GM12878 (cell line): ENCODE results near the gene ERAL1. TPM values are rescaled to one million over a fixed set of nuclear protein-coding genes. Genes with fewer than 3 reads are reported as not detected.

Experiments
- ATAC-seq: fragments of 200-7000 bp; cut with Tn5 transposase; 3 replicates; pipeline ENCODE4 v1.9.1; 2020; ENCODE audit warnings: mild to moderate bottlenecking, moderate library complexity
- BruUV-seq: library from RNA; stranded (reverse); fragments of 400-500 nt; replicated peaks from 2 replicates; lab custom pipeline; 2021; lab: Mats Ljungman, UMichigan
- CTCF ChIA-PET: fragments of 300-600 bp; sonication (Branson Sonifier 250); formaldehyde crosslinking; extraction: SDS; loops from one replicate; lab custom pipeline; 2021; ENCODE audit warnings: inconsistent platforms; lab: Yijun Ruan, JAX
- POLR2A ChIA-PET: fragments of 350-600 bp; formaldehyde crosslinking; extraction: SDS; loops from one replicate; lab custom pipeline; 2021; ENCODE audit warnings: inconsistent platforms; lab: Charles Lee
- RAD21 ChIA-PET: fragments of 300-600 bp; sonication (Branson Sonifier 250); formaldehyde crosslinking; loops from one replicate; lab custom pipeline; 2023; ENCODE audit warnings: antibody characterized with exemption; ENCODE audit not compliant: unreplicated experiment; lab: Charles Lee
- SMC1A ChIA-PET: fragments of 300-600 bp; sonication (Branson Sonifier 250); formaldehyde crosslinking; loops from one replicate; lab custom pipeline; 2023; ENCODE audit not compliant: unreplicated experiment, uncharacterized antibody; lab: Charles Lee
- DNase-seq: peaks from one replicate; pipeline ENCODE4 v3.0.0-alpha.2; 2011; ENCODE audit warnings: low read depth, low spot score
- FAIRE-seq: peaks from 3 replicates; lab custom pipeline; 2011; peaks lifted over from hg19 to GRCh38; lab: Jason Lieb, UNC
- H2AFZ ChIP-seq: 2 replicates; pipeline ENCODE4 v1.6.0; 2011; ENCODE audit warnings: low read depth, low read length, control low read depth; ENCODE audit not compliant: control insufficient read depth
- H3K27ac ChIP-seq: 2 replicates; pipeline ENCODE4 v1.5.1; 2011; ENCODE audit warnings: control low read depth; ENCODE audit not compliant: control insufficient read depth, insufficient read depth
- H3K27me3 ChIP-seq, 2 experiments: replicated peaks in 1 of 2; 2 replicates each; pipeline versions ENCODE4 v1.6.0 to v1.6.1; 2011; ENCODE audit warnings: low read length in 1 of 2; ENCODE audit not compliant: control insufficient read depth in 2 of 2, insufficient read depth in 2 of 2
- H3K36me3 ChIP-seq, 2 experiments: 2 replicates each; pipeline ENCODE4 v1.5.1; 2011; ENCODE audit warnings: low read length in 1 of 2; ENCODE audit not compliant: control insufficient read depth in 2 of 2, insufficient read depth in 2 of 2
- H3K4me1 ChIP-seq: 2 replicates; pipeline ENCODE4 v1.6.1; 2011; ENCODE audit warnings: mild to moderate bottlenecking, low read length, moderate library complexity, mixed read lengths; ENCODE audit not compliant: control insufficient read depth, insufficient read depth
- H3K4me2 ChIP-seq: 2 replicates; pipeline ENCODE4 v1.6.0; 2011; ENCODE audit warnings: control low read depth; ENCODE audit not compliant: control insufficient read depth, insufficient read depth
- H3K4me3 ChIP-seq: fragments of 200-600 bp; sonication (generic); 2 replicates; pipeline ENCODE4 v1.5.1; 2016
- H3K79me2 ChIP-seq: 2 replicates; pipeline ENCODE4 v1.6.0; 2011; ENCODE audit warnings: low read length; ENCODE audit not compliant: control insufficient read depth, insufficient read depth
- H3K9ac ChIP-seq: 2 replicates; pipeline ENCODE4 v1.8.0; 2011; ENCODE audit warnings: low read length, control low read depth, mixed read lengths; ENCODE audit not compliant: control insufficient read depth, insufficient read depth
- H3K9me3 ChIP-seq: replicated peaks from 3 replicates; pipeline ENCODE4 v1.5.1; 2011; ENCODE audit warnings: mild to moderate bottlenecking, low read length; ENCODE audit not compliant: control insufficient read depth, insufficient read depth
- H4K20me1 ChIP-seq: 2 replicates; pipeline ENCODE4 v1.6.0; 2011; ENCODE audit not compliant: control insufficient read depth, insufficient read depth
- IRF3 ChIP-seq: fragments of 450-650 bp; IDR thresholded peaks from 2 replicates; pipeline ENCODE4 v1.6.1; 2014; ENCODE audit warnings: mild to moderate bottlenecking
- LARP7 ChIP-seq: fragments of 450-650 bp; IDR thresholded peaks from 2 replicates; pipeline ENCODE4 v1.6.1; 2017; ENCODE audit warnings: mild to moderate bottlenecking
- NFIC ChIP-seq: IDR thresholded peaks from 2 replicates; pipeline ENCODE4 v1.6.1; 2012; ENCODE audit warnings: low read depth, mild to moderate bottlenecking, inconsistent platforms, low read length, moderate library complexity
- NR2C1 ChIP-seq: fragments of 450-650 bp; IDR thresholded peaks from 2 replicates; pipeline ENCODE4 v1.6.1; 2017; ENCODE audit warnings: antibody characterized with exemption, mild to moderate bottlenecking, moderate library complexity
- POLR2AphosphoS5 ChIP-seq: IDR thresholded peaks from 2 replicates; pipeline ENCODE4 v1.6.1; 2011; ENCODE audit warnings: mild to moderate bottlenecking, low read length, inconsistent platforms
- POU2F2 ChIP-seq: IDR thresholded peaks from 3 replicates; pipeline ENCODE4 v1.6.1; 2011; ENCODE audit warnings: low read depth, mild to moderate bottlenecking, low read length, borderline replicate concordance
- ZBED1 ChIP-seq: IDR thresholded peaks from 2 replicates; pipeline ENCODE4 v1.6.1; 2016; ENCODE audit warnings: borderline replicate concordance
- WGBS: methylation state at CpG from one replicate; pipeline ENCODE4 v1.1.6; 2016; ENCODE audit warnings: low lambda C conversion rate; ENCODE audit not compliant: insufficient replicate concordance, insufficient coverage; ENCODE audit errors: missing lambda C conversion rate; 5-methylcytosine and 5-hydroxymethylcytosine counted together
- in situ Hi-C: fragments of 300-500 bp; cut with MboI; formaldehyde crosslinking; loops from 9 replicates; pipeline ENCODE4 v1.14.3; 2018; ENCODE audit warnings: mixed read lengths
- intact Hi-C: fragments of 100-400 bp; cut with micrococcal nuclease; formaldehyde crosslinking; loops from one replicate; pipeline ENCODE4 v1.14.2; 2022; ENCODE audit not compliant: unreplicated experiment
- microRNA counts: library from miRNA; unstranded; fragments of <30 nt; microRNA quantifications from one replicate; lab custom pipeline; 2016
- microRNA-seq: library from miRNA; unstranded; fragments of <30 nt; microRNA quantifications from one replicate; pipeline ENCODE4, GENCODE V29; 2018
- polyA plus RNA-seq, 11 experiments: library from polyadenylated mRNA; depleted of rRNA in 4 of 11; unstranded in 6 of 11; stranded (reverse) in 5 of 11; fragments of >200 nt; fragmentation: Nextera tagmentation in 4 of 11; fragmentation: Illumina TruSeq in 1 of 11; extraction: Ambion mirVana in 4 of 11; extraction: Trizol in 1 of 11; gene quantifications; 1 replicate in 1 of 11; 2 replicates in 10 of 11; pipeline versions ENCODE4 v1.2.1 to v1.2.3, GENCODE V29; 2011 to 2016; ENCODE audit warnings: inconsistent platforms in 2 of 11, missing spikeins in 2 of 11, low read depth in 1 of 11
- small RNA-seq: library from RNA; depleted of rRNA; stranded (forward); fragments of <200 nt; gene quantifications from one replicate; pipeline ENCODE3, GENCODE V24; 2014
- total RNA-seq, 4 experiments: library from RNA; depleted of rRNA in 3 of 4; stranded (reverse); fragments of >200 nt in 3 of 4; fragmentation: Illumina TruSeq in 1 of 4; extraction: Trizol in 1 of 4; gene quantifications; 2 replicates each; pipeline versions ENCODE4 v1.2.1 to v1.2.3, GENCODE V29; 2013 to 2021
- TF ChIP-seq, protein P1 (sequence below): IDR thresholded peaks from 2 replicates; pipeline ENCODE4 v1.6.1; 2011; ENCODE audit warnings: borderline replicate concordance, low read depth, mild to moderate bottlenecking, moderate library complexity, mixed read lengths, low read length; ENCODE audit not compliant: insufficient read depth; ENCODE audit errors: extremely low read length
- TF ChIP-seq, protein P2 (sequence below): fragments of 450-650 bp; IDR thresholded peaks from 2 replicates; pipeline ENCODE4 v1.6.1; 2017; ENCODE audit warnings: mild to moderate bottlenecking, low read depth, inconsistent platforms; ENCODE audit not compliant: poor library complexity, severe bottlenecking

Gene ERAL1
- total and polyA plus RNA-seq, 10 of the 15 experiments (the other 5 are each of a cell fraction or from before 2014, with no cell fraction given) = 27.7 to 175 (median 104) TPM

DNA sequence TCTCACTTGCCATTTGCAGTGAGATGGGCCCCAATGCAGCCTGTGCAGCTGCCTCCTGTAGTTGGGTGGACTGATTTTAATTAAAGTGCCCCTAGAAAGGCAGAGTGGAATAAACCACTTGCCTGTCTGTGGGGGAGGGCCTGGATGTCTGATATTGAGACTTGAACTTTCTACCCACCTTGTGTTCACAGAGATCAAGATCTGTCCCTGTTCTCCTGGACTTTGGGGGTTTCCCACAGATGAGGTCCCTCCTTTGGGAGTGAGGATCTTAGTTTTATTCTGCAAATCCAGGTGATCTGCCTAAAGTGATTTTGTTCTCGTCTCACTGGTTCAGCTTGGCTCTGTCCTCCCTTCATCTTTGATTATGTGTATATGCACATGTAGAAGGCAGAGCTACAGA, 55.7 kb downstream of the ERAL1 start:
- WGBS = 95% methylated on average over 1 of the region's 1 CpG
- H3K9me3 ChIP-seq = no peaks in the 10 kb centered on the region
- no peak overlapping the region for H3K4me2 ChIP-seq
- ChIA-PET RAD21 (interaction anchor here (5.7 kb wide), 1 partner anchor 147 kb away, joined by 23 read pairs; no protein-coding TSS in a partner anchor), CTCF (interaction anchor here (0.7 to 17.3 kb wide), 6 partner anchors 8 to 147 kb away, joined by 3 to 175 read pairs (median 4); no protein-coding TSS in a partner anchor), SMC1A (interaction anchor here (0.8 to 1.6 kb wide), 4 partner anchors 17 to 146 kb away, joined by 3 to 5 read pairs (median 5); no protein-coding TSS in a partner anchor), POLR2A (interaction anchor here (0.7 kb wide), 1 partner anchor 370 kb away, joined by 10 read pairs; no protein-coding TSS in a partner anchor)
- H3K36me3 ChIP-seq = peaks cover 50 to 63% of the 10 kb centered on the region in 2 experiments
- H4K20me1 ChIP-seq = no peaks in the 10 kb centered on the region
- TF ChIP-seq NFIC = no peak
- TF ChIP-seq, protein P1, sequence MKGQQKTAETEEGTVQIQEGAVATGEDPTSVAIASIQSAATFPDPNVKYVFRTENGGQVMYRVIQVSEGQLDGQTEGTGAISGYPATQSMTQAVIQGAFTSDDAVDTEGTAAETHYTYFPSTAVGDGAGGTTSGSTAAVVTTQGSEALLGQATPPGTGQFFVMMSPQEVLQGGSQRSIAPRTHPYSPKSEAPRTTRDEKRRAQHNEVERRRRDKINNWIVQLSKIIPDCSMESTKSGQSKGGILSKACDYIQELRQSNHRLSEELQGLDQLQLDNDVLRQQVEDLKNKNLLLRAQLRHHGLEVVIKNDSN = no peak
- no peak for TF ChIP-seq LARP7
- TF ChIP-seq, protein P2, sequence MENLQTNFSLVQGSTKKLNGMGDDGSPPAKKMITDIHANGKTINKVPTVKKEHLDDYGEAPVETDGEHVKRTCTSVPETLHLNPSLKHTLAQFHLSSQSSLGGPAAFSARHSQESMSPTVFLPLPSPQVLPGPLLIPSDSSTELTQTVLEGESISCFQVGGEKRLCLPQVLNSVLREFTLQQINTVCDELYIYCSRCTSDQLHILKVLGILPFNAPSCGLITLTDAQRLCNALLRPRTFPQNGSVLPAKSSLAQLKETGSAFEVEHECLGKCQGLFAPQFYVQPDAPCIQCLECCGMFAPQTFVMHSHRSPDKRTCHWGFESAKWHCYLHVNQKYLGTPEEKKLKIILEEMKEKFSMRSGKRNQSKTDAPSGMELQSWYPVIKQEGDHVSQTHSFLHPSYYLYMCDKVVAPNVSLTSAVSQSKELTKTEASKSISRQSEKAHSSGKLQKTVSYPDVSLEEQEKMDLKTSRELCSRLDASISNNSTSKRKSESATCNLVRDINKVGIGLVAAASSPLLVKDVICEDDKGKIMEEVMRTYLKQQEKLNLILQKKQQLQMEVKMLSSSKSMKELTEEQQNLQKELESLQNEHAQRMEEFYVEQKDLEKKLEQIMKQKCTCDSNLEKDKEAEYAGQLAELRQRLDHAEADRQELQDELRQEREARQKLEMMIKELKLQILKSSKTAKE = no peak
- no peak for TF ChIP-seq ZBED1
- no peak for TF ChIP-seq IRF3
- no peak for TF ChIP-seq POLR2AphosphoS5
- TF ChIP-seq NR2C1 = no peak
- no peak for TF ChIP-seq POU2F2
- ATAC-seq (no peak), FAIRE-seq (no peak), DNase-seq (no peak)
- no TSS peak for BruUV-seq
- in situ Hi-C loops = no loop called here
- intact Hi-C loops = no loop called here
- H3K27me3 ChIP-seq = no peaks in the 10 kb centered on the region
- H3K9ac ChIP-seq = no peak overlapping the region
- H2AFZ ChIP-seq = no peak overlapping the region
- H3K4me1 ChIP-seq = no peaks in the 10 kb centered on the region
- no peak overlapping the region for H3K27ac ChIP-seq
- no peak overlapping the region for H3K4me3 ChIP-seq
- H3K79me2 ChIP-seq = no peaks in the 10 kb centered on the region

MicroRNA genes within 50 kb of the gene (microRNA counts, 767-probe panel; counts per million panel counts)
- microRNA hsa-miR-144-3p (lab: Ali Mortazavi, UCI) = 3,318 counts per million, percentile 91 among the panel's probes with 10 or more counts
- microRNA hsa-miR-451a (lab: Ali Mortazavi, UCI) = 55.3 counts per million

Small RNA genes within 50 kb of the gene (microRNA-seq; reads per million reads assigned to microRNA genes)
- not detected for gene MIR451B

Small RNA genes within 50 kb of the gene (small RNA-seq; reads per million reads assigned to genes)
- gene RF00019 = not detected

Other genes starting within 250 kb of the ERAL1 start
Only the 7 nearest of the 16 such genes appear.
- 8.6 and 10.6 TPM in 2 replicates for gene TLCD1, start 128.8 kb upstream of the ERAL1 start, total RNA-seq (2014; rRNA removed)
- 7.2 and 7.6 TPM in 2 replicates for gene TLCD1, start 128.8 kb upstream of the ERAL1 start, total RNA-seq (2014; rRNA removed; fragmentation: Illumina TruSeq; extraction: Trizol)
- 7.3 and 7.6 TPM in 2 replicates for gene TLCD1, start 128.8 kb upstream of the ERAL1 start, total RNA-seq (2021)
- 2.1 and 4.0 TPM in 2 replicates for gene TLCD1, start 128.8 kb upstream of the ERAL1 start, polyA plus RNA-seq (2011; rRNA removed)
- 7.8 TPM in 2 replicates for gene TLCD1, start 128.8 kb upstream of the ERAL1 start, polyA plus RNA-seq (2014; fragmentation: Illumina TruSeq; extraction: Trizol)
- gene TLCD1, start 128.8 kb upstream of the ERAL1 start, polyA plus RNA-seq (2014; fragmentation: Nextera tagmentation; extraction: Ambion mirVana) = 1 to 10 TPM; 2.9 to 7.1 TPM
- gene TLCD1, start 128.8 kb upstream of the ERAL1 start, polyA plus RNA-seq (2014; rRNA removed) = 13.6 and 14.6 TPM in 2 replicates
- gene TLCD1, start 128.8 kb upstream of the ERAL1 start, polyA plus RNA-seq (2016; fragmentation: Nextera tagmentation; extraction: Ambion mirVana) = 10 to 100 TPM; 14.9 to 19.8 TPM
- gene NEK8, start 126.2 kb upstream of the ERAL1 start, total RNA-seq (2014; rRNA removed) = 8.8 and 10.5 TPM in 2 replicates
- gene NEK8, start 126.2 kb upstream of the ERAL1 start, total RNA-seq (2014; rRNA removed; fragmentation: Illumina TruSeq; extraction: Trizol) = 6.0 and 6.7 TPM in 2 replicates
- 10.1 and 11.0 TPM in 2 replicates for gene NEK8, start 126.2 kb upstream of the ERAL1 start, total RNA-seq (2021)
- 7.9 and 13.2 TPM in 2 replicates for gene NEK8, start 126.2 kb upstream of the ERAL1 start, polyA plus RNA-seq (2011; rRNA removed)
- 7.5 and 8.5 TPM in 2 replicates for gene NEK8, start 126.2 kb upstream of the ERAL1 start, polyA plus RNA-seq (2014; fragmentation: Illumina TruSeq; extraction: Trizol)
- gene NEK8, start 126.2 kb upstream of the ERAL1 start, polyA plus RNA-seq (2014; fragmentation: Nextera tagmentation; extraction: Ambion mirVana) = 1 to 10 TPM; 2.3 to 2.9 TPM
- gene NEK8, start 126.2 kb upstream of the ERAL1 start, polyA plus RNA-seq (2014; rRNA removed) = 14.3 and 15.1 TPM in 2 replicates
- 10 to 100 TPM; 11.2 to 13.9 TPM for gene NEK8, start 126.2 kb upstream of the ERAL1 start, polyA plus RNA-seq (2016; fragmentation: Nextera tagmentation; extraction: Ambion mirVana)
- 134 and 151 TPM in 2 replicates for gene TRAF4, start 111.0 kb upstream of the ERAL1 start, total RNA-seq (2014; rRNA removed)
- 56.3 and 61.7 TPM in 2 replicates for gene TRAF4, start 111.0 kb upstream of the ERAL1 start, total RNA-seq (2014; rRNA removed; fragmentation: Illumina TruSeq; extraction: Trizol)
- gene TRAF4, start 111.0 kb upstream of the ERAL1 start, total RNA-seq (2021) = 171 and 197 TPM in 2 replicates
- 28.0 and 71.2 TPM in 2 replicates for gene TRAF4, start 111.0 kb upstream of the ERAL1 start, polyA plus RNA-seq (2011; rRNA removed)
- 30.6 and 73.8 TPM in 2 replicates for gene TRAF4, start 111.0 kb upstream of the ERAL1 start, polyA plus RNA-seq (2014; fragmentation: Illumina TruSeq; extraction: Trizol)
- gene TRAF4, start 111.0 kb upstream of the ERAL1 start, polyA plus RNA-seq (2014; fragmentation: Nextera tagmentation; extraction: Ambion mirVana) = 1 to 10 TPM; 3.7 to 8.2 TPM
- gene TRAF4, start 111.0 kb upstream of the ERAL1 start, polyA plus RNA-seq (2014; rRNA removed) = 152 and 164 TPM in 2 replicates
- 10 to 100 TPM; 46.2 to 56.6 TPM for gene TRAF4, start 111.0 kb upstream of the ERAL1 start, polyA plus RNA-seq (2016; fragmentation: Nextera tagmentation; extraction: Ambion mirVana)
- gene FAM222B, start 12.2 kb upstream of the ERAL1 start, total RNA-seq (2014; rRNA removed) = 5.7 and 6.4 TPM in 2 replicates
- gene FAM222B, start 12.2 kb upstream of the ERAL1 start, total RNA-seq (2014; rRNA removed; fragmentation: Illumina TruSeq; extraction: Trizol) = 3.3 and 3.6 TPM in 2 replicates
- 18.3 and 18.5 TPM in 2 replicates for gene FAM222B, start 12.2 kb upstream of the ERAL1 start, total RNA-seq (2021)
- gene FAM222B, start 12.2 kb upstream of the ERAL1 start, polyA plus RNA-seq (2011; rRNA removed) = 2.9 and 4.1 TPM in 2 replicates
- 12.4 and 14.2 TPM in 2 replicates for gene FAM222B, start 12.2 kb upstream of the ERAL1 start, polyA plus RNA-seq (2014; fragmentation: Illumina TruSeq; extraction: Trizol)
- gene FAM222B, start 12.2 kb upstream of the ERAL1 start, polyA plus RNA-seq (2014; fragmentation: Nextera tagmentation; extraction: Ambion mirVana) = 1 to 10 TPM; 2.8 to 2.9 TPM
- 6.4 and 9.7 TPM in 2 replicates for gene FAM222B, start 12.2 kb upstream of the ERAL1 start, polyA plus RNA-seq (2014; rRNA removed)
- 10 to 100 TPM; 14.0 to 14.7 TPM for gene FAM222B, start 12.2 kb upstream of the ERAL1 start, polyA plus RNA-seq (2016; fragmentation: Nextera tagmentation; extraction: Ambion mirVana)
- gene FLOT2, start 42.7 kb downstream of the ERAL1 start, total RNA-seq (2014; rRNA removed) = 79.0 and 79.6 TPM in 2 replicates
- gene FLOT2, start 42.7 kb downstream of the ERAL1 start, total RNA-seq (2014; rRNA removed; fragmentation: Illumina TruSeq; extraction: Trizol) = 72.0 and 72.5 TPM in 2 replicates
- 291 and 302 TPM in 2 replicates for gene FLOT2, start 42.7 kb downstream of the ERAL1 start, total RNA-seq (2021)
- 90.1 and 150 TPM in 2 replicates for gene FLOT2, start 42.7 kb downstream of the ERAL1 start, polyA plus RNA-seq (2011; rRNA removed)
- gene FLOT2, start 42.7 kb downstream of the ERAL1 start, polyA plus RNA-seq (2014; fragmentation: Illumina TruSeq; extraction: Trizol) = 75.3 and 147 TPM in 2 replicates
- 100 to 1,000 TPM in 1 of 2 experiments, 10 to 100 TPM in 1; 56.8 to 121 TPM for gene FLOT2, start 42.7 kb downstream of the ERAL1 start, polyA plus RNA-seq (2014; fragmentation: Nextera tagmentation; extraction: Ambion mirVana)
- gene FLOT2, start 42.7 kb downstream of the ERAL1 start, polyA plus RNA-seq (2014; rRNA removed) = 150 and 154 TPM in 2 replicates
- 100 to 1,000 TPM; 237 to 251 TPM for gene FLOT2, start 42.7 kb downstream of the ERAL1 start, polyA plus RNA-seq (2016; fragmentation: Nextera tagmentation; extraction: Ambion mirVana)
- 35.3 and 37.1 TPM in 2 replicates for gene DHRS13, start 48.1 kb downstream of the ERAL1 start, total RNA-seq (2014; rRNA removed)
- 23.7 and 24.2 TPM in 2 replicates for gene DHRS13, start 48.1 kb downstream of the ERAL1 start, total RNA-seq (2014; rRNA removed; fragmentation: Illumina TruSeq; extraction: Trizol)
- 27.6 and 31.3 TPM in 2 replicates for gene DHRS13, start 48.1 kb downstream of the ERAL1 start, total RNA-seq (2021)
- gene DHRS13, start 48.1 kb downstream of the ERAL1 start, polyA plus RNA-seq (2011; rRNA removed) = 50.6 and 55.2 TPM in 2 replicates
- 17.7 and 19.6 TPM in 2 replicates for gene DHRS13, start 48.1 kb downstream of the ERAL1 start, polyA plus RNA-seq (2014; fragmentation: Illumina TruSeq; extraction: Trizol)
- under 1 TPM in 1 of 2 experiments, not detected in 1; 0.18 TPM for gene DHRS13, start 48.1 kb downstream of the ERAL1 start, polyA plus RNA-seq (2014; fragmentation: Nextera tagmentation; extraction: Ambion mirVana)
- 37.7 and 38.8 TPM in 2 replicates for gene DHRS13, start 48.1 kb downstream of the ERAL1 start, polyA plus RNA-seq (2014; rRNA removed)
- gene DHRS13, start 48.1 kb downstream of the ERAL1 start, polyA plus RNA-seq (2016; fragmentation: Nextera tagmentation; extraction: Ambion mirVana) = 10 to 100 TPM; 28.7 to 35.5 TPM
- 28.6 and 30.1 TPM in 2 replicates for gene PHF12, start 96.5 kb downstream of the ERAL1 start, total RNA-seq (2014; rRNA removed)
- 15.9 and 18.1 TPM in 2 replicates for gene PHF12, start 96.5 kb downstream of the ERAL1 start, total RNA-seq (2014; rRNA removed; fragmentation: Illumina TruSeq; extraction: Trizol)
- gene PHF12, start 96.5 kb downstream of the ERAL1 start, total RNA-seq (2021) = 43.9 and 44.2 TPM in 2 replicates
- 8.6 and 22.6 TPM in 2 replicates for gene PHF12, start 96.5 kb downstream of the ERAL1 start, polyA plus RNA-seq (2011; rRNA removed)
- 24.7 and 27.8 TPM in 2 replicates for gene PHF12, start 96.5 kb downstream of the ERAL1 start, polyA plus RNA-seq (2014; fragmentation: Illumina TruSeq; extraction: Trizol)
- gene PHF12, start 96.5 kb downstream of the ERAL1 start, polyA plus RNA-seq (2014; fragmentation: Nextera tagmentation; extraction: Ambion mirVana) = 1 to 10 TPM; 1.3 to 2.3 TPM
- 33.5 and 39.8 TPM in 2 replicates for gene PHF12, start 96.5 kb downstream of the ERAL1 start, polyA plus RNA-seq (2014; rRNA removed)
- gene PHF12, start 96.5 kb downstream of the ERAL1 start, polyA plus RNA-seq (2016; fragmentation: Nextera tagmentation; extraction: Ambion mirVana) = 10 to 100 TPM; 10.6 to 15.3 TPM